Adrenal gland (tissue), 12 donors: ENCODE measurements around the gene STRN4. TPM values are rescaled to one million over a fixed set of nuclear protein-coding genes. Genes with fewer than 3 reads are reported as not detected.

Source experiments
- DNase-seq, 7 donors: peaks; one replicate each; pipeline ENCODE4 v3.0.0-alpha.2; 2019 to 2020
- H3K27ac ChIP-seq, 5 donors: fragments of 200-600 bp; sonication (generic) in 4 of 5; 1 replicate in 3 of 5; 2 replicates in 2 of 5; pipeline versions ENCODE4 v1.5.1 to v1.8.0; 2016 to 2020; ENCODE audit warnings: mild to moderate bottlenecking in 1 of 5
- H3K27me3 ChIP-seq: fragments of 200-600 bp; 2 replicates; pipeline ENCODE4 v1.8.0; 2021
- H3K36me3 ChIP-seq, 2 donors: fragments of 200-600 bp; replicated peaks in 1 of 2; 1 replicate in 1 of 2; 2 replicates in 1 of 2; pipeline versions ENCODE4 v1.5.1 to v1.8.0; 2018 to 2022
- H3K4me1 ChIP-seq, 2 donors: fragments of 200-600 bp; replicated peaks in 1 of 2; 1 replicate in 1 of 2; 2 replicates in 1 of 2; pipeline versions ENCODE4 v1.5.1 to v1.8.0; 2018 to 2021
- H3K4me3 ChIP-seq, 4 donors: fragments of 200-600 bp; sonication (generic) in 3 of 4; one replicate each; pipeline ENCODE4 v1.5.1; 2016 to 2018
- H3K9me3 ChIP-seq, 3 donors: fragments of 200-600 bp; sonication (generic) in 1 of 3; replicated peaks in 1 of 3; 1 replicate in 2 of 3; 2 replicates in 1 of 3; pipeline versions ENCODE4 v1.5.1 to v1.8.0; 2016 to 2021
- CTCF ChIP-seq, 6 experiments: fragments of 450-650 bp in 4 of 6; fragments of 200-600 bp in 2 of 6; sonication (generic) in 1 of 6; IDR thresholded peaks; 1 replicate in 5 of 6; 2 replicates in 1 of 6; pipeline versions ENCODE4 v1.5.1 to v1.8.0; 2016 to 2021; ENCODE audit warnings: antibody characterized with exemption in 6 of 6, mild to moderate bottlenecking in 2 of 6, moderate library complexity in 1 of 6
- POLR2A ChIP-seq, 2 donors: fragments of 450-650 bp; IDR thresholded peaks; one replicate each; pipeline ENCODE4 v1.6.1; 2017; ENCODE audit warnings: antibody characterized with exemption in 2 of 2, mild to moderate bottlenecking in 2 of 2, moderate library complexity in 1 of 2
- WGBS, 4 donors: extraction: QIAGEN DNeasy Blood & Tissue Kit in 2 of 4; methylation state at CpG; one replicate each; pipeline versions ENCODE4 v1.1.5 to v1.1.7; 2013 to 2017; 5-methylcytosine and 5-hydroxymethylcytosine counted together
- intact Hi-C, 2 donors: fragments of 100-400 bp; cut with DNase I; formaldehyde crosslinking; loops; one replicate each; pipeline versions ENCODE4 v1.14.1 to v1.15.0; 2022 to 2023
- polyA plus RNA-seq, 3 donors: library from polyadenylated mRNA; stranded (reverse); fragments of 200-250 nt in 2 of 3; fragments of 350-450 nt in 1 of 3; fragmentation: Illumina TruSeq in 1 of 3; extraction: RNeasy Lipid Tissue Mini Kit (QIAGEN cat#74804) in 1 of 3; gene quantifications; one replicate each; pipeline ENCODE4 v1.2.3, GENCODE V29; 2013 to 2014
- total RNA-seq, 9 donors: library from RNA; depleted of rRNA in 4 of 9; stranded (reverse); fragments of >200 nt in 4 of 9; fragments of 120-200 nt in 1 of 9; fragmentation: NEBNext Ultra II Directional in 1 of 9; extraction: Animal tissue kit (Norgen Biotek cat#: 25700) in 1 of 9; gene quantifications; one replicate each; pipeline versions ENCODE4 v1.1.0 to v1.2.4, GENCODE V29; 2013 to 2023
- donor health status: healthy with polysubstance abuse.
- donor health status: Bipolar disorder and iron deficiency.
- donor health status: DM: yes; HTN: yes; CAD: no.
- donor health status: DM: no; HTN: no; CAD: no.
- donor health status: DM: no; HTN: no; CAD: no.
- donor health status: DM: yes; HTN: yes; CAD: no.

STRN4 gene
- total and polyA plus RNA-seq, 12 donors = 22.3 to 92.8 (median 65.8) TPM

GRCh38 chr19:46719629-46720502 is 26.4 kb downstream of the STRN4 start:
- no peak for DNase-seq
- Histone ChIP-seq H3K27me3 (no peaks in the 10 kb centered on the region), H3K36me3 (peaks cover 0 to 51% of the 10 kb centered on the region in 2 donors), H3K27ac (no peak overlapping the region), H3K4me1 (peaks cover 15 to 21% of the 10 kb centered on the region in 2 donors), H3K9me3 (no peaks in the 10 kb centered on the region), H3K4me3 (no peak overlapping the region)
- WGBS, 4 donors = 77 to 84% (median 81%) methylated on average over 9 to 25 of the region's 25 CpGs
- intact Hi-C loops = no loop called here
- TF ChIP-seq POLR2A (IDR thresholded peaks at IDR 0.05) = no peak
- no peak for TF ChIP-seq CTCF (IDR thresholded peaks at IDR 0.05)

DNA sequence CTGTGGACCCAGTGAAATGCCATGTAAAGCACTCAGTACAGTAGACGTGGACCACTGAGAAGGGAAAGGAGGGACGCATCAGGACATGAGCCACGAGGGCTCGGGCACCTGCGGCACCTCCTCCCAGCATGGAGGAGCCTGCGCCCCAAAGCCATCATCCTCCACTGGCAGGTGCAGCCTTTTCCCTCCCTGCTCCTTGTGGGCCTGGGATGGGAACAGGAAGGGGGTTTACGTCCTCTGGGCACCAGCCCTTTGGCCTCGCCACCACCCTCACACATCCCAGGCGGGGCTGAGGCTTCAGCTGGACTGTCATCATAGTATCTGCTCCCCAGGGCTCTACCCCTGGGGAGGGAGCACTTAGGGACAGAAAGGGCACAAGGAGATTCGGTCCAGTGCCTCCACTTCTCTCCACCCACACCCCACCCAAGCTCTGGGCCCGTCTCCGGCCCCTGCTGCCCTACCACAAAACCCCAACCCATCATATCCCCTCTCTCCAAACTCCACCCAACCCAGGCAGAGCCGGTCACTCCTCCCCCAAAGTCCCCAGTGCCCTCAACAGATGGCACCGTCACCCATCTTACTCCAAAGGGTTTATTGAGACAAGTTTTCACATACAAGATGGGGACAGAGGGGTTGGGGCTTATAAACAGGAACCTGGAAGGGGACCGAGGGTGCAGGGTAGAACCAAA is 27.2 kb downstream of the STRN4 start:
- H3K4me3 ChIP-seq = no peak overlapping the region
- no peak for DNase-seq
- H3K27me3 ChIP-seq = no peaks in the 10 kb centered on the region
- TF ChIP-seq CTCF (IDR thresholded peaks at IDR 0.05) (no peak), POLR2A (IDR thresholded peaks at IDR 0.05) (no peak)
- 79 to 95% (median 80%) methylated on average over 9 to 15 of the region's 15 CpGs for WGBS, 4 donors
- H3K4me1 ChIP-seq = peaks cover 18 to 25% of the 10 kb centered on the region in 2 donors
- peaks cover 0 to 43% of the 10 kb centered on the region in 2 donors for H3K36me3 ChIP-seq
- intact Hi-C loops = no loop called here
- H3K27ac ChIP-seq = no peak overlapping the region
- H3K9me3 ChIP-seq = no peaks in the 10 kb centered on the region

DNA sequence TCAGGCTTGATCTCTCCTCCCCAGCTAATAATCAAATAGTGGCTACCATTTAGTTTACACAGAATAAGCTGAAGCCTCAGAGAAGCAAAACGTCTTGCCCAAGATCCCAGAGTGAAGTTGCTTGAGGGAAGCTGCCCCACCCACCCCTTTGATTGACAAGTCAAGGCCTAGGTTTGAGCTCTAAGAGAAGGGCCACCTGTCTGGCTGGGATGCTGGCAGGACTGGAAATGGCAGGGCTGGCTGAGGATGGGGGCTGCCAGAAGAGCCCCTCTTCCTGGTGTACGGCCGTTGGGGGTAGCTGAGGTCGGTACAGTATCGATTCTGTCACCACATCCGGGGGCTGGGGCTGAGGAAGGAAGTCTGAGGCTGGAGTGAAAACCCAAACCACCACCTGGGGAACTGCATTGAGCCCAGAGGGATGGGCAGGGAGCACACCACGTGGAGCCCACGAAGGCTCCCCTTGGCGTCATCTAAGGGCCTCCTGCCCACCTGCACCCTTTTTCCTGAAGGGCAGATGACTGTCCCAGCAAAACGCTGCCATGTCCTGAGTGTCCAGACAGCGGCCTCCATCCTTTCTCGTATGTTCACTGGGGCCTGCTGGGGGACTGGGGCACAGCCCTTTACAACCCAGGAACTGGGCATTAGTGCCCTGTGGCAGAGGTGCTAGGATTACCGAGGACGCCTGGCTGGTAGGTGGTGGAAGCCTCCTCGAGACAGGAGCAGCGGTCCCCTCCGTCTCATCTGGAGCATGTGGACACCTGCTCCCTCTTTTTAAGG is 27.9 kb downstream of the STRN4 start:
- H3K4me1 ChIP-seq = peaks cover 18 to 25% of the 10 kb centered on the region in 2 donors
- DNase-seq = peak in 1 of 7 donors; percentile 53
- peaks cover 0 to 36% of the 10 kb centered on the region in 2 donors for H3K36me3 ChIP-seq
- no peaks in the 10 kb centered on the region for H3K27me3 ChIP-seq
- no peak for TF ChIP-seq POLR2A (IDR thresholded peaks at IDR 0.05)
- TF ChIP-seq CTCF (IDR thresholded peaks at IDR 0.05) = no peak
- H3K27ac ChIP-seq = peak overlapping the region in 2 of 5 donors; percentile 85 to 95
- H3K4me3 ChIP-seq = peak overlapping the region in 1 of 4 donors; percentile 87
- intact Hi-C loops = no loop called here
- no peaks in the 10 kb centered on the region for H3K9me3 ChIP-seq
- 49 to 65% (median 58%) methylated on average over 9 to 17 of the region's 17 CpGs for WGBS, 4 donors
